Spleen (tissue), 11 donors: Measurements from ENCODE around the gene ABLIM3. TPM values are rescaled to one million over a fixed set of nuclear protein-coding genes. Genes with fewer than 3 reads are reported as not detected.
"Not testable (repeated sequence)": the region's sequence is repeated elsewhere in the genome, so short reads cannot be mapped to it uniquely, and the experiment has no call there.

Experiments
- DNase-seq: peaks from one replicate; pipeline ENCODE4 v3.0.0-alpha.2; 2020
- H3K27ac ChIP-seq, 8 donors: fragments of 200-600 bp; sonication (generic) in 7 of 8; 1 replicate in 4 of 8; 2 replicates in 4 of 8; pipeline versions ENCODE4 v1.5.0 to v1.8.0; 2016 to 2021; ENCODE audit warnings: inconsistent platforms in 4 of 8, mild to moderate bottlenecking in 4 of 8, moderate library complexity in 1 of 8
- H3K27me3 ChIP-seq, 7 donors: fragments of 200-600 bp; sonication (generic) in 6 of 7; replicated peaks in 1 of 7; 1 replicate in 4 of 7; 2 replicates in 3 of 7; pipeline versions ENCODE4 v1.5.0 to v1.8.0; 2016 to 2021; ENCODE audit warnings: inconsistent platforms in 3 of 7, mild to moderate bottlenecking in 1 of 7
- H3K36me3 ChIP-seq, 6 donors: fragments of 200-600 bp; sonication (generic) in 5 of 6; 1 replicate in 4 of 6; 2 replicates in 2 of 6; pipeline versions ENCODE4 v1.5.0 to v1.8.0; 2016 to 2021; ENCODE audit warnings: inconsistent platforms in 2 of 6
- H3K4me1 ChIP-seq, 6 donors: fragments of 200-600 bp; sonication (generic) in 5 of 6; 1 replicate in 3 of 6; 2 replicates in 3 of 6; pipeline versions ENCODE4 v1.5.0 to v1.8.0; 2016 to 2021; ENCODE audit warnings: inconsistent platforms in 3 of 6
- H3K4me3 ChIP-seq, 8 donors: fragments of 200-600 bp; sonication (generic) in 7 of 8; 1 replicate in 4 of 8; 2 replicates in 4 of 8; pipeline versions ENCODE4 v1.5.0 to v1.8.0; 2016 to 2021; ENCODE audit warnings: inconsistent platforms in 4 of 8, mild to moderate bottlenecking in 4 of 8, moderate library complexity in 2 of 8
- H3K9me3 ChIP-seq, 8 donors: fragments of 200-600 bp; sonication (generic) in 7 of 8; 1 replicate in 4 of 8; 2 replicates in 4 of 8; pipeline versions ENCODE4 v1.5.0 to v1.8.0; 2016 to 2021; ENCODE audit warnings: inconsistent platforms in 4 of 8
- CTCF ChIP-seq, 11 experiments: fragments of 200-600 bp in 7 of 11; fragments of 450-650 bp in 4 of 11; sonication (generic) in 4 of 11; IDR thresholded peaks in 8 of 11; conservative IDR thresholded peaks in 3 of 11; 1 replicate in 7 of 11; 2 replicates in 4 of 11; pipeline versions ENCODE4 v1.4.0 to v1.8.0; 2016 to 2021; ENCODE audit warnings: antibody characterized with exemption in 11 of 11, inconsistent platforms in 4 of 11, mild to moderate bottlenecking in 1 of 11
- POLR2A ChIP-seq, 3 donors: fragments of 450-650 bp; IDR thresholded peaks; one replicate each; pipeline ENCODE4 v1.5.1; 2017; ENCODE audit warnings: antibody characterized with exemption in 3 of 3, mild to moderate bottlenecking in 1 of 3
- POLR2AphosphoS5 ChIP-seq, 3 donors: sonication (generic); formaldehyde crosslinking; IDR thresholded peaks; one replicate each; pipeline ENCODE4 v1.5.1; 2017; ENCODE audit warnings: antibody characterized with exemption in 3 of 3
- WGBS, 5 donors: extraction: QIAGEN DNeasy Blood & Tissue Kit in 3 of 5; methylation state at CpG; one replicate each; pipeline versions ENCODE4 v1.1.5 to v1.1.7; 2013 to 2018; 5-methylcytosine and 5-hydroxymethylcytosine counted together
- intact Hi-C: fragments of 100-400 bp; cut with DNase I; formaldehyde crosslinking; loops from one replicate; pipeline ENCODE4 v1.15.0; 2023; ENCODE audit warnings: low total_unique reads
- polyA plus RNA-seq, 3 donors: library from polyadenylated mRNA; stranded (reverse); fragments of 200-250 nt; gene quantifications; one replicate each; pipeline ENCODE4 v1.2.1, GENCODE V29; 2013
- total RNA-seq, 7 donors: library from RNA; depleted of rRNA in 3 of 7; stranded (reverse); fragments of >200 nt in 3 of 7; fragmentation: NEBNext Ultra II Directional in 4 of 7; extraction: Animal tissue kit (Norgen Biotek cat#: 25700) in 4 of 7; gene quantifications; one replicate each; pipeline versions ENCODE4 v1.1.0 to v1.2.1, GENCODE V29; 2016 to 2021
- donor health status: healthy with polysubstance abuse.
- donor health status: DM: no; HTN: no; CAD: no; lungs with moderate emphysema.
- donor health status: DM: no; HTN: no; CAD: no.
- donor health status: Bipolar disorder and iron deficiency.
- donor health status: healthy.
- donor health status: DM: no; HTN: no; CAD: no.
- donor health status: DM: yes; HTN: yes; CAD: no.

ABLIM3 gene
- total and polyA plus RNA-seq, 10 donors: 3.3 to 32.9 (median 13.6) TPM

GRCh38 chr5:149267241-149267973 lies 126.1 kb downstream of the ABLIM3 start:
- no peak for TF ChIP-seq POLR2AphosphoS5 (IDR thresholded peaks at IDR 0.05)
- no peak for TF ChIP-seq CTCF (IDR thresholded peaks at IDR 0.05 in 8 of 11, conservative IDR thresholded peaks at IDR 0.05 in 3 of 11)
- TF ChIP-seq POLR2A (IDR thresholded peaks at IDR 0.05): no peak
- intact Hi-C loops: no loop called here
- WGBS, 5 donors: 88 to 97% (median 93%) methylated on average over 9 of the region's 9 CpGs
- H3K4me1 ChIP-seq: peaks cover 0 to 20% (median 11%) of the 10 kb centered on the region in 6 donors
- peaks cover 0 to 31% (median 11%) of the 10 kb centered on the region in 7 donors for H3K27me3 ChIP-seq
- no peak overlapping the region for H3K4me3 ChIP-seq
- H3K36me3 ChIP-seq: no peaks in the 10 kb centered on the region
- H3K27ac ChIP-seq: no peak overlapping the region
- DNase-seq: no peak
- peaks cover 6 to 30% (median 22%) of the 10 kb centered on the region in 8 donors for H3K9me3 ChIP-seq

- peaks cover 6 to 30% (median 22%) of the 10 kb centered on the region in 8 donors for H3K9me3 ChIP-seq
- intact Hi-C loops: no loop called here
- H3K36me3 ChIP-seq: no peaks in the 10 kb centered on the region
- no peak overlapping the region for H3K4me3 ChIP-seq
- no peak for DNase-seq
- 57 to 69% (median 65%) methylated on average over 6 of the region's 6 CpGs for WGBS, 5 donors
- TF ChIP-seq POLR2AphosphoS5 (IDR thresholded peaks at IDR 0.05) (no peak), CTCF (IDR thresholded peaks at IDR 0.05 in 8 of 11, conservative IDR thresholded peaks at IDR 0.05 in 3 of 11) (peak; percentile 40 to 79 (median 70))
- peaks cover 0 to 44% (median 11%) of the 10 kb centered on the region in 7 donors for H3K27me3 ChIP-seq
- H3K4me1 ChIP-seq: peaks cover 0 to 36% (median 22%) of the 10 kb centered on the region in 6 donors
- no peak overlapping the region for H3K27ac ChIP-seq
Observed at GRCh38 chr5:149268928-149269557, 127.8 kb downstream of the ABLIM3 start.

- 7 to 23% (median 9%) methylated on average over 15 to 40 of the region's 40 CpGs for WGBS, 5 donors
- no peaks in the 10 kb centered on the region for H3K36me3 ChIP-seq
- peak overlapping the region in 7 of 8 donors; percentile 46 to 77 (median 52) for H3K4me3 ChIP-seq
- TF ChIP-seq POLR2AphosphoS5 (IDR thresholded peaks at IDR 0.05) (peak in 1 of 3 donors; percentile 54), POLR2A (IDR thresholded peaks at IDR 0.05) (no peak)
- peak overlapping the region in 5 of 8 donors; percentile 41 to 70 (median 69) for H3K27ac ChIP-seq
- peaks cover 6 to 30% (median 22%) of the 10 kb centered on the region in 8 donors for H3K9me3 ChIP-seq
- H3K4me1 ChIP-seq: peaks cover 0 to 37% (median 23%) of the 10 kb centered on the region in 6 donors
- intact Hi-C loops: no loop called here
- no peak for DNase-seq
- peaks cover 0 to 42% (median 11%) of the 10 kb centered on the region in 7 donors for H3K27me3 ChIP-seq
Observed at GRCh38 chr5:149271195-149271715, 130.0 kb downstream of the ABLIM3 start.

- Histone ChIP-seq H3K36me3 (no peaks in the 10 kb centered on the region), H3K4me1 (peaks cover 0 to 37% (median 23%) of the 10 kb centered on the region in 6 donors), H3K27me3 (peaks cover 0 to 39% (median 11%) of the 10 kb centered on the region in 7 donors), H3K27ac (peak within 1 kb of the TSS in 7 of 8 donors; percentile 9 to 70 (median 59)), H3K4me3 (peak within 1 kb of the TSS; percentile 40 to 77 (median 52)), H3K9me3 (peaks cover 6 to 30% (median 22%) of the 10 kb centered on the region in 8 donors)
- intact Hi-C loops: no loop called here
- WGBS, 5 donors: 0 to 1% (median 0%) methylated on average over 42 to 81 of the region's 81 CpGs
- TF ChIP-seq POLR2AphosphoS5 (IDR thresholded peaks at IDR 0.05) (peak; percentile 38 to 75 (median 72)), CTCF (IDR thresholded peaks at IDR 0.05 in 8 of 11, conservative IDR thresholded peaks at IDR 0.05 in 3 of 11) (no peak)
- DNase-seq: peak; percentile 80
Observed at GRCh38 chr5:149271716-149272563, 130.6 kb downstream of the ABLIM3 start, which contains the start of gene AFAP1L1. Gene AFAP1L1 (plus strand): TSS chr5:149271859. CDS start chr5:149271969, 110 bp downstream.

- peaks cover 0 to 39% (median 11%) of the 10 kb centered on the region in 7 donors for H3K27me3 ChIP-seq
- peak overlapping the region in 2 of 8 donors; percentile 59 to 70 for H3K27ac ChIP-seq
- H3K4me1 ChIP-seq: peaks cover 0 to 37% (median 23%) of the 10 kb centered on the region in 6 donors
- H3K36me3 ChIP-seq, intact Hi-C loops, DNase-seq: not testable (repeated sequence)
- WGBS, 5 donors: 61 to 73% (median 64%) methylated on average over 13 to 16 of the region's 16 CpGs
- peaks cover 6 to 24% (median 17%) of the 10 kb centered on the region in 8 donors for H3K9me3 ChIP-seq
- peak overlapping the region in 7 of 8 donors; percentile 40 to 77 (median 52) for H3K4me3 ChIP-seq
Observed at GRCh38 chr5:149272781-149273180, 131.5 kb downstream of the ABLIM3 start.
